Loucy (cell line): ENCODE measurements around the gene LATS2.

Experiments used
- H2AFZ ChIP-seq: fragments of 200-600 bp; sonication (generic); 2 replicates; pipeline ENCODE4 v1.6.0; 2016; ENCODE audit warnings: antibody characterized with exemption, mild to moderate bottlenecking, low read length, moderate library complexity
- H3F3A ChIP-seq: fragments of 200-600 bp; 2 replicates; pipeline ENCODE4 v1.6.0; 2016; ENCODE audit warnings: antibody characterized with exemption, low read depth, mild to moderate bottlenecking
- H3K27me3 ChIP-seq: fragments of 200-600 bp; sonication (generic); 2 replicates; pipeline ENCODE4 v1.6.1; 2014; ENCODE audit warnings: low read length, mild to moderate bottlenecking; ENCODE audit not compliant: insufficient read depth, poor library complexity, severe bottlenecking
- H3K36me3 ChIP-seq: fragments of 200-600 bp; sonication (generic); 2 replicates; pipeline ENCODE4 v1.6.1; 2016; ENCODE audit warnings: low read length; ENCODE audit not compliant: insufficient read depth
- H3K4me1 ChIP-seq: fragments of 200-600 bp; sonication (generic); 2 replicates; pipeline ENCODE4 v1.5.1; 2014; ENCODE audit warnings: low read length, mild to moderate bottlenecking; ENCODE audit not compliant: insufficient read depth, poor library complexity, severe bottlenecking
- H3K4me2 ChIP-seq: fragments of 200-600 bp; sonication (generic); 2 replicates; pipeline ENCODE4 v1.6.0; 2014; ENCODE audit warnings: antibody characterized with exemption, low read length, low read depth, mild to moderate bottlenecking; ENCODE audit not compliant: poor library complexity, severe bottlenecking
- H3K4me3 ChIP-seq: fragments of 200-600 bp; sonication (generic); 2 replicates; pipeline ENCODE4 v1.5.1; 2014; ENCODE audit warnings: low read length, mild to moderate bottlenecking, mixed read lengths; ENCODE audit not compliant: poor library complexity, severe bottlenecking
- H3K79me2 ChIP-seq: fragments of 200-600 bp; sonication (generic); 2 replicates; pipeline ENCODE4 v1.6.1; 2014; ENCODE audit warnings: low read length; ENCODE audit not compliant: insufficient read depth
- H3K9ac ChIP-seq: fragments of 200-600 bp; sonication (generic); 2 replicates; pipeline ENCODE4 v1.6.0; 2014; ENCODE audit warnings: mild to moderate bottlenecking, low read depth, low read length, moderate library complexity; ENCODE audit not compliant: poor library complexity, severe bottlenecking
- H3K9me2 ChIP-seq: fragments of 200-600 bp; sonication (generic); replicated peaks from 2 replicates; pipeline ENCODE4 v1.6.1; 2016; ENCODE audit warnings: low read depth, low read length, mixed read lengths
- H3K9me3 ChIP-seq: fragments of 200-600 bp; sonication (generic); 2 replicates; pipeline ENCODE4 v1.6.1; 2014; ENCODE audit warnings: mild to moderate bottlenecking, antibody characterized with exemption, low read length, low read depth; ENCODE audit not compliant: insufficient read depth
- H4K20me1 ChIP-seq: fragments of 200-600 bp; sonication (generic); 2 replicates; pipeline ENCODE4 v1.6.0; 2014; ENCODE audit warnings: antibody characterized with exemption, low read length, mild to moderate bottlenecking; ENCODE audit not compliant: insufficient read depth, poor library complexity, severe bottlenecking
- EZH2phosphoT487 ChIP-seq: fragments of 200-600 bp; IDR thresholded peaks from 2 replicates; pipeline ENCODE4 v1.6.1; 2018; ENCODE audit warnings: antibody characterized with exemption, mild to moderate bottlenecking, moderate library complexity, borderline replicate concordance
- TF ChIP-seq, protein P1 (sequence below): fragments of 200-600 bp; sonication (generic); conservative IDR thresholded peaks from 2 replicates; pipeline ENCODE4 v1.5.1; 2014; ENCODE audit warnings: mild to moderate bottlenecking, antibody characterized with exemption, low read length

Gene LATS2

DNA sequence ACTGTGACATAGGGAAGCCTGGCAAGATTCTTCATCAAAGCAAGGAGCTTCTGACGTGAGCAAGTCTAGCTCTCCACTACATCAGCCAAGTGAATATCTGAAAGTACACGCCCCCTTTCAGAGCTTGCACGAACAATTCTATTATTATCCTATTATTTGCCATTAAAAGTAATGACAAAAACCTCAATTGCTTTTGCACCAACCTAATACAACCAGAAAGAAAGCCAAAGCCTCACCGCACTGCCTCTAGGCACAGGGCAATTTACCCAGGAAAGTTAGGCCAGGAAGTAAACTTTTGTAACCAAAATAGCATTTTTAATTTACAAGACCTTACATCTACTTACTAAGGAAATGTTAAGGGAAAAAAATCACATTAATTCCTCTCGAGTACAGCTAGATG, 41.2 kb downstream of the LATS2 start:
- Histone ChIP-seq H3K9me2 (no peaks in the 10 kb centered on the region), H3K4me1 (no peaks in the 10 kb centered on the region), H3K9ac (no peak overlapping the region), H3K79me2 (no peaks in the 10 kb centered on the region), H2AFZ (no peak overlapping the region), H3K27me3 (no peaks in the 10 kb centered on the region), H3K36me3 (no peaks in the 10 kb centered on the region), H3K4me2 (no peak overlapping the region), H3K4me3 (no peak overlapping the region), H3K9me3 (no peaks in the 10 kb centered on the region), H3F3A (no peaks in the 10 kb centered on the region), H4K20me1 (no peaks in the 10 kb centered on the region)
- no peak for TF ChIP-seq EZH2phosphoT487
- TF ChIP-seq, protein P1, sequence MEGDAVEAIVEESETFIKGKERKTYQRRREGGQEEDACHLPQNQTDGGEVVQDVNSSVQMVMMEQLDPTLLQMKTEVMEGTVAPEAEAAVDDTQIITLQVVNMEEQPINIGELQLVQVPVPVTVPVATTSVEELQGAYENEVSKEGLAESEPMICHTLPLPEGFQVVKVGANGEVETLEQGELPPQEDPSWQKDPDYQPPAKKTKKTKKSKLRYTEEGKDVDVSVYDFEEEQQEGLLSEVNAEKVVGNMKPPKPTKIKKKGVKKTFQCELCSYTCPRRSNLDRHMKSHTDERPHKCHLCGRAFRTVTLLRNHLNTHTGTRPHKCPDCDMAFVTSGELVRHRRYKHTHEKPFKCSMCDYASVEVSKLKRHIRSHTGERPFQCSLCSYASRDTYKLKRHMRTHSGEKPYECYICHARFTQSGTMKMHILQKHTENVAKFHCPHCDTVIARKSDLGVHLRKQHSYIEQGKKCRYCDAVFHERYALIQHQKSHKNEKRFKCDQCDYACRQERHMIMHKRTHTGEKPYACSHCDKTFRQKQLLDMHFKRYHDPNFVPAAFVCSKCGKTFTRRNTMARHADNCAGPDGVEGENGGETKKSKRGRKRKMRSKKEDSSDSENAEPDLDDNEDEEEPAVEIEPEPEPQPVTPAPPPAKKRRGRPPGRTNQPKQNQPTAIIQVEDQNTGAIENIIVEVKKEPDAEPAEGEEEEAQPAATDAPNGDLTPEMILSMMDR = no peak

DNA sequence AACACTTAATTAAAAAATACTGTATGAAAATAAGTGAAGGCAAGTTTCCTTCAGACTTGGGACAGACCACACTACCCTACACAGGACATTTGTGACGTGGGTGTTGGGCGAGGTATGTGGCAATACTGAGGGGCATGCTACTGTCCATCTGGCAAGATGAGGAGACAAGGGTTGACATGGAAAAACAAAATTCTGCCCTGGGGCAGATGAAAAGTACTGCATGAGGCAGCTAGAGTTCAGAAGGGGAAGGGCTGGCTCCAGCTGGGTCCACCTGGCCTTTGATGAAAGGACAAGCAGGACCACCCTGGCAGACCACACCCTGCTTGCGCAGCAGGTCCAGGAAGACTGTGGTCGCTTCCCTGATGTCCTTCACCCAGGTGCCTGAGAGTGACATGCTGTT, 43.2 kb downstream of the LATS2 start:
- H3K4me3 ChIP-seq = no peak overlapping the region
- H3F3A ChIP-seq = no peaks in the 10 kb centered on the region
- H3K9ac ChIP-seq = no peak overlapping the region
- no peak overlapping the region for H3K4me2 ChIP-seq
- H4K20me1 ChIP-seq = no peaks in the 10 kb centered on the region
- no peaks in the 10 kb centered on the region for H3K4me1 ChIP-seq
- TF ChIP-seq EZH2phosphoT487 = no peak
- TF ChIP-seq, protein P1 = no peak
- H3K36me3 ChIP-seq = no peaks in the 10 kb centered on the region
- no peaks in the 10 kb centered on the region for H3K27me3 ChIP-seq
- H3K9me3 ChIP-seq = no peaks in the 10 kb centered on the region
- no peaks in the 10 kb centered on the region for H3K79me2 ChIP-seq
- no peaks in the 10 kb centered on the region for H3K9me2 ChIP-seq
- no peak overlapping the region for H2AFZ ChIP-seq

DNA sequence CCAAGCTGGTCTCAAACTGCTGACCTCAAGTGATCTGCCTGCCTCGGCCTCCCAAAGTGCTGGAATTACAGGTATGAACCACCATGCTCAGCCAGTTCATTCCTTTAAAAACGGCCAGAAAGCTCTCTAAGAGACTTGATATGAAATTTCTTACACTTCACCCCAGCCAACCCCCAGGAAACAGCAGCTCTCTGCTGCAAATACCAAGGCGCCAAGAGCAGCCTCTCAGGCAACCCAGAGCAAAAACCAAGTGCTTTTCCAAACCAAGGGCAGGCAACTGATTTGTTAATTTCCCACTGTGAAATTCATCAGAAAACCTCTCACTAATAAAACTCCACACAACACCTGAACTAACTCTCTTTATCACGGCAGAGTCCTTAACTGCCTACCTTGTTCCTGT, 44.9 kb downstream of the LATS2 start:
- Histone ChIP-seq H3K9me3 (no peaks in the 10 kb centered on the region), H3K4me1 (no peaks in the 10 kb centered on the region), H2AFZ (no peak overlapping the region), H3K36me3 (no peaks in the 10 kb centered on the region), H3K27me3 (no peaks in the 10 kb centered on the region), H3K9me2 (no peaks in the 10 kb centered on the region), H3K4me2 (no peak overlapping the region), H3K4me3 (no peak overlapping the region), H3K79me2 (no peaks in the 10 kb centered on the region), H3K9ac (no peak overlapping the region), H3F3A (no peaks in the 10 kb centered on the region), H4K20me1 (no peaks in the 10 kb centered on the region)
- TF ChIP-seq, protein P1 = no peak
- TF ChIP-seq EZH2phosphoT487 = no peak
